Upper lobe of left lung (tissue), 6 donors: Measurements from ENCODE around the gene USP34. TPM values are rescaled to one million over a fixed set of nuclear protein-coding genes. Genes with fewer than 3 reads are reported as not detected.
"Not testable (repeated sequence)": the region's sequence is repeated elsewhere in the genome, so short reads cannot be mapped to it uniquely, and the experiment has no call there.

Experiments
- ATAC-seq, 2 donors: fragments of 200-7000 bp; cut with Tn5 transposase; one replicate each; pipeline ENCODE4 v1.9.1; 2022; ENCODE audit warnings: mild to moderate bottlenecking in 2 of 2, moderate library complexity in 2 of 2; ENCODE audit not compliant: low FRiP score in 2 of 2
- DNase-seq, 2 donors: peaks; one replicate each; pipeline ENCODE4 v3.0.0-alpha.2; 2019 to 2020
- H3K27ac ChIP-seq, 4 donors: fragments of 200-600 bp; sonication (generic); one replicate each; pipeline ENCODE4 v1.5.1; 2016 to 2019
- H3K27me3 ChIP-seq, 4 donors: fragments of 200-600 bp; sonication (generic); one replicate each; pipeline ENCODE4 v1.5.1; 2017 to 2019
- H3K36me3 ChIP-seq, 4 donors: fragments of 200-600 bp; sonication (generic); one replicate each; pipeline ENCODE4 v1.5.1; 2016 to 2019
- H3K4me1 ChIP-seq, 4 donors: fragments of 200-600 bp; sonication (generic); one replicate each; pipeline ENCODE4 v1.5.1; 2018 to 2019
- H3K4me3 ChIP-seq, 4 donors: fragments of 200-600 bp; sonication (generic); one replicate each; pipeline ENCODE4 v1.5.1; 2017 to 2019; ENCODE audit warnings: mild to moderate bottlenecking in 2 of 4, moderate library complexity in 1 of 4
- H3K9me3 ChIP-seq, 4 donors: fragments of 200-600 bp; sonication (generic); one replicate each; pipeline ENCODE4 v1.5.1; 2018 to 2019
- CTCF ChIP-seq, 6 experiments: fragments of 450-650 bp in 4 of 6; fragments of 200-600 bp in 2 of 6; sonication (generic) in 2 of 6; IDR thresholded peaks; one replicate each; pipeline ENCODE4 v1.5.1; 2016 to 2019; ENCODE audit warnings: antibody characterized with exemption in 6 of 6
- EP300 ChIP-seq, 4 donors: sonication (generic); formaldehyde crosslinking; IDR thresholded peaks; one replicate each; pipeline ENCODE4 v1.5.1; 2017; ENCODE audit warnings: antibody characterized with exemption in 4 of 4, control low read depth in 2 of 4
- POLR2A ChIP-seq, 4 donors: fragments of 450-650 bp; IDR thresholded peaks; one replicate each; pipeline ENCODE4 v1.5.1; 2016 to 2017; ENCODE audit warnings: antibody characterized with exemption in 4 of 4, mild to moderate bottlenecking in 2 of 4
- POLR2AphosphoS5 ChIP-seq, 2 donors: sonication (generic); formaldehyde crosslinking; IDR thresholded peaks; one replicate each; pipeline ENCODE4 v1.5.1; 2017; ENCODE audit warnings: antibody characterized with exemption in 2 of 2
- WGBS, 2 donors: methylation state at CpG; one replicate each; pipeline ENCODE4 v1.1.5; 2017 to 2018; 5-methylcytosine and 5-hydroxymethylcytosine counted together
- total RNA-seq, 6 donors: library from RNA; depleted of rRNA in 4 of 6; stranded (reverse); fragments of >200 nt in 4 of 6; gene quantifications; one replicate each; pipeline versions ENCODE4 v1.1.0 to v1.2.1, GENCODE V29; 2016 to 2021
- donor health status: DM: no; HTN: no; CAD: no; lungs with moderate emphysema.
- donor health status: DM: no; HTN: yes; CAD: no; lungs with severe emphysema.

USP34 gene
- total RNA-seq, 6 donors from 2014 or later, result 73.8 to 223 (median 114) TPM

DNA sequence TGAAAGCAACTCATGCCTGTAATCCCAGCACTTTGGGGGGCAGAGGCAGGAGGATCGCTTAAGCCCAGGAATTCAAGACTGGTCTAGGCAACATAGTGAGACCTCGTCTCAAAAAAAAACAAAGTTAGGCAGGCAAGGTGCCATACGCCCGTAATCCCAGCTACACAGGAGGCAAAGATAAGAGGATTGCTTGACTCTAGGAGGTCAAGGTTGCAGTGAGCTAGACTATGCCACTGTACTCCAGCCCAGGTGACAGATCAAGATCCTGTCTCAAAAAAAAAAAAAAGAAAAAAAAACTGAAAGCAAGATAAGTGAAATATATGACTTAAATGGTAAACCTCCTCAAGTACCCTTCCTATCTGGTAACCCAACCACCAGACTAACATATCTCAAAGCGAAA, 59.8 kb downstream of the USP34 start:
- TF ChIP-seq CTCF (IDR thresholded peaks at IDR 0.05), result no peak
- TF ChIP-seq EP300 (IDR thresholded peaks at IDR 0.05), result no peak
- no peak for TF ChIP-seq POLR2A (IDR thresholded peaks at IDR 0.05)
- TF ChIP-seq POLR2AphosphoS5 (IDR thresholded peaks at IDR 0.05), result no peak
- 83 to 89% methylated on average over 5 of the region's 5 CpGs for WGBS, 2 donors

DNA sequence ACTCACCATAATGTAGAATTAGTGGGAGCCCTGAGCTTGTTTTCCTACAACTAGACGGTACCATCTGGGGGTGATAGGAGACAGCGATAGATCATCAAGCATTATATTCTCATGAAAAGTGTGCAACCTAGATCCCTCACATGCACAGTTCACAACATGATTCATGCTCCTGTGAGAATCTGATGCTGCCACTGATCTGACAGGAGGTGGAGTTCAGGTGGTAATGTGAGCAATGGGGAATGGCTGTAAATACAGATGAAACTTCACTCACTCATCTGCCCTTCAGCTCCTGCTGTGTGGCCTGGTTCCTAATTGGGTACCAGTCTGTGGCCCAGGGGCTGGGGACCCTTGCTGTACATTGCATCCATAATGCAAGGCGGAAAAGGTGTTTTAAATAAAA, 60.7 kb downstream of the USP34 start:
- H3K36me3 ChIP-seq, result peaks cover 0 to 4% (median 0%) of the 10 kb centered on the region in 4 donors
- no peaks in the 10 kb centered on the region for H3K27me3 ChIP-seq
- ATAC-seq, result no peak
- peaks cover 0 to 2% (median 0%) of the 10 kb centered on the region in 4 donors for H3K4me1 ChIP-seq
- H3K9me3 ChIP-seq, result no peaks in the 10 kb centered on the region
- H3K4me3 ChIP-seq, result no peak overlapping the region
- 97 to 98% methylated on average over 3 of the region's 3 CpGs for WGBS, 2 donors
- no peak for TF ChIP-seq CTCF (IDR thresholded peaks at IDR 0.05)
- DNase-seq, result no peak
- no peak overlapping the region for H3K27ac ChIP-seq

More for the DNA sequence above, 59.8 kb downstream of the USP34 start:
- Histone ChIP-seq H3K9me3 (no peaks in the 10 kb centered on the region), H3K27me3 (no peaks in the 10 kb centered on the region), H3K4me3 (no peak overlapping the region), H3K36me3 (no peaks in the 10 kb centered on the region), H3K4me1 (peaks cover 0 to 8% (median 2%) of the 10 kb centered on the region in 4 donors), H3K27ac (no peak overlapping the region)
- no peak for ATAC-seq
- no peak for DNase-seq

- WGBS, 2 donors, result 46 to 60% methylated on average over 2 of the region's 2 CpGs
- no peak for ATAC-seq
- H3K36me3 ChIP-seq, result peaks cover 0 to 15% (median 0%) of the 10 kb centered on the region in 4 donors
- no peak overlapping the region for H3K27ac ChIP-seq
- TF ChIP-seq POLR2AphosphoS5 (IDR thresholded peaks at IDR 0.05) (no peak), CTCF (IDR thresholded peaks at IDR 0.05) (no peak)
- H3K4me3 ChIP-seq, result no peak overlapping the region
- no peak for DNase-seq
- H3K4me1 ChIP-seq, result no peaks in the 10 kb centered on the region
- no peaks in the 10 kb centered on the region for H3K9me3 ChIP-seq
- no peaks in the 10 kb centered on the region for H3K27me3 ChIP-seq
Measured at GRCh38 chr2:61405813-61406212, 65.1 kb downstream of the USP34 start.

DNA sequence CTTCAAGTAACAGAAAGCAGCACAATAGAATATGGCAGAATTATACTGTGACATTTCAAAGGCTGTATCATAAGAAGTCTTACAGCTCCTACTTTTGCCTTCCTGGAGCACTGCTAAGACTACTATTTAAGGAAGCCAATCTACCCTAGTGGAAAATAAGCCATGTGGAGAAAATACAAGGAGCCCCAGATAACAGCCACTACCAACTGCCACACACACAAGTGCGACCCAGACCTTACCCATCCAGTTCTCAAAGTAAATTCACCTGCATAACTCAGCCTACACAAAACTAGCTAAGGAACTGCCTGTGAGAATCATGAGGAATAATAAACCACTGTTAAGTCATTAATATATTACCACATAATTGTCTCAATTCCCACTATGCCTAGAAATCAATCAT, 66.4 kb downstream of the USP34 start:
- Histone ChIP-seq H3K4me3 (no peak overlapping the region), H3K9me3 (no peaks in the 10 kb centered on the region), H3K27ac (no peak overlapping the region), H3K27me3 (no peaks in the 10 kb centered on the region), H3K36me3 (peaks cover 0 to 15% (median 0%) of the 10 kb centered on the region in 4 donors), H3K4me1 (no peaks in the 10 kb centered on the region)
- ATAC-seq (no peak), DNase-seq (no peak)
- TF ChIP-seq POLR2AphosphoS5 (IDR thresholded peaks at IDR 0.05) (no peak), EP300 (IDR thresholded peaks at IDR 0.05) (no peak)
- 82 to 97% methylated on average over 1 of the region's 1 CpG for WGBS, 2 donors

DNA sequence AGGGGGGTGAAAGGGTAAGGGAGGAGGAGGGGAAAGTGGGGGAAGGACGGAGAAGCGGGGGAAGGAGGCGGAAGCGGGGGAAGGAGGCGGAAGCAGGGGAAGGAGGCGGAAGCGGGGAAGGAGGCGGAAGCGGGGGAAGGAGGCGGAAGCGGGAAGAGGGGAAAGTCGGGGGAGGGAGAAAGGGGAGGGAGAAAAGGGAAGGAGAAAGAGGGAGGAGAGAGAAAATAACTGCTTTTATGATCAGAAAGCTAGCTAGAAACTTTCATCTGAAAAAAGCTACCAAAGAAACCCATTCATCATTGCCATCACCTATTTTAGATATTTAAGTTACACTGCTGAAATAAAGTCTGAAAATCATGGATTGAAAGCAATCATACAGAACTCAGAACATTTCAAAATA, 72.5 kb downstream of the USP34 start:
- Histone ChIP-seq H3K27ac (no peak overlapping the region), H3K36me3 (peaks cover 0 to 27% (median 5%) of the 10 kb centered on the region in 4 donors), H3K27me3 (no peaks in the 10 kb centered on the region), H3K9me3 (no peaks in the 10 kb centered on the region), H3K4me3 (no peak overlapping the region), H3K4me1 (no peaks in the 10 kb centered on the region)
- DNase-seq (no peak), ATAC-seq (no peak)
- 88 to 98% methylated on average over 8 to 12 of the region's 12 CpGs for WGBS, 2 donors
- no peak for TF ChIP-seq POLR2AphosphoS5 (IDR thresholded peaks at IDR 0.05)

GRCh38 chr2:61396005-61396404, 74.9 kb downstream of the USP34 start:
- Histone ChIP-seq H3K36me3 (peaks cover 0 to 33% (median 6%) of the 10 kb centered on the region in 4 donors), H3K27me3 (no peaks in the 10 kb centered on the region), H3K4me3 (no peak overlapping the region), H3K4me1 (no peaks in the 10 kb centered on the region), H3K9me3 (no peaks in the 10 kb centered on the region), H3K27ac (no peak overlapping the region)
- 92 to 94% methylated on average over 4 of the region's 4 CpGs for WGBS, 2 donors
- ATAC-seq (no peak), DNase-seq (no peak)
- TF ChIP-seq POLR2A (IDR thresholded peaks at IDR 0.05), result no peak
- TF ChIP-seq EP300 (IDR thresholded peaks at IDR 0.05), result no peak
- TF ChIP-seq CTCF (IDR thresholded peaks at IDR 0.05), result no peak
- TF ChIP-seq POLR2AphosphoS5 (IDR thresholded peaks at IDR 0.05), result no peak

DNA sequence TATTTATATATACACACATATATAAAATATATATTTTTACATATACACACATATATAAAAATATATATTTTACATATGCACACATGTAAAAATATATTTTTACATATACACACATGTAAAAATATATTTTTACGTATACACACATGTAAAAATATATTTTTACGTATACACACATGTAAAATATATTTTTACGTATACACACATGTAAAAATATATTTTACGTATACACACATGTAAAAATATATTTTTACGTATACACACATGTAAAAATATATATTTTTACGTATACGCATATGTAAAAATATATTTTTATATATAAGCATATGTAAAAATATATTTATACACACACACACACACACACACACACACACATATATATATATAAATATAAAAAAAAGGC, 83.3 kb downstream of the USP34 start:
- 96 to 97% methylated on average over 7 of the region's 7 CpGs for WGBS, 2 donors
- H3K4me1 ChIP-seq, ATAC-seq, H3K9me3 ChIP-seq, DNase-seq, H3K4me3 ChIP-seq, H3K27me3 ChIP-seq, H3K27ac ChIP-seq: not testable (repeated sequence)
- peaks cover 0 to 38% (median 2%) of the 10 kb centered on the region in 4 donors for H3K36me3 ChIP-seq

DNA sequence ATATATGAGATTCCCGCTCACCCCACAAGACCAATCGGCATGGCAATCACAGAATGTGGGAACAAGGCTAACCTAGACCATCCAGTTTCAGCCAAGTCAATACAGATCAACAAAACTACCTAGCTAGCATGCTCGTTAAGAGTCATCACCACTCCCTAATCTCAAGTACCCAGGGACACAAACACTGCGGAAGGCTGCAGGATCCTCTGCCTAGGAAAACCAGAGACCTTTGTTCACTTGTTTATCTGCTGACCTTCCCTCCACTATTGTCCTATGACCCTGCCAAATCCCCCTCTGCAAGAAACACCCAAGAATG, 90.0 kb downstream of the USP34 start:
- not testable (repeated sequence) for H3K4me1 ChIP-seq, H3K27ac ChIP-seq, H3K27me3 ChIP-seq, H3K4me3 ChIP-seq, H3K9me3 ChIP-seq, ATAC-seq, DNase-seq
- H3K36me3 ChIP-seq, result peaks cover 5 to 62% (median 25%) of the 10 kb centered on the region in 4 donors
- 67 to 90% methylated on average over 4 of the region's 4 CpGs for WGBS, 2 donors
